ENCODE results near the gene DEXI. TPM values are rescaled to one million over a fixed set of nuclear protein-coding genes. Genes with fewer than 3 reads are reported as not detected.
"Not testable (repeated sequence)": the region's sequence is repeated elsewhere in the genome, so short reads cannot be mapped to it uniquely, and the experiment has no call there.

Gene DEXI
- total RNA-seq, 1 experiment from 2014 or later = 28.3 TPM

- no peaks in the 10 kb centered on the region for H3K27me3 ChIP-seq (ENCODE audit: insufficient read depth, low read length)
- H3K4me1 ChIP-seq (ENCODE audit: insufficient read depth, low read length) = no peaks in the 10 kb centered on the region
- no peaks in the 10 kb centered on the region for H3K79me2 ChIP-seq (ENCODE audit: insufficient read depth, low read length)
- no peaks in the 10 kb centered on the region for H3K9me3 Mint-ChIP-seq
- no peak overlapping the region for H3K4me3 Mint-ChIP-seq
- no peaks in the 10 kb centered on the region for H3K4me1 Mint-ChIP-seq
- H3K4ac ChIP-seq (ENCODE audit: low read depth, low read length) = no peak overlapping the region
- H4K5ac ChIP-seq (ENCODE audit: insufficient read length, low read depth, low read length) = no peak overlapping the region
- H3K9me3 ChIP-seq (ENCODE audit: control insufficient read depth, low read depth, low read length) = no peaks in the 10 kb centered on the region
- no peak for TF ChIP-seq CTCF (conservative IDR thresholded peaks at IDR 0.05)
- H4K91ac ChIP-seq (ENCODE audit: insufficient read length, low read depth, low read length) = no peak overlapping the region
- H3K18ac ChIP-seq (ENCODE audit: insufficient read length, low read depth, low read length) = no peak overlapping the region
- DNase-seq = no peak
- no peak overlapping the region for H2BK15ac ChIP-seq (ENCODE audit: low read depth, low read length)
- no peaks in the 10 kb centered on the region for H3K23me2 ChIP-seq (ENCODE audit: insufficient read length, low read depth, low read length, poor library complexity, severe bottlenecking)
- no peak overlapping the region; the same call in 1 of the 2 replicates for H3K14ac ChIP-seq (ENCODE audit: insufficient read depth, low read length)
- no peak overlapping the region for H4K8ac ChIP-seq (replicated peaks; ENCODE audit: insufficient read length, low read depth, low read length)
- no peaks in the 10 kb centered on the region for H3K27me3 Mint-ChIP-seq (ENCODE audit: low read depth)
- peaks cover 8 to 26% (median 20%) of the 10 kb centered on the region in 3 experiments for H3K36me3 Mint-ChIP-seq (ENCODE audit: insufficient read depth in 1 of 3, low read depth in 3 of 3)
- no peak overlapping the region for H3K23ac ChIP-seq (ENCODE audit: insufficient read length, low read depth, low read length)
- WGBS (ENCODE audit: extremely low coverage, insufficient read length, low lambda C conversion rate) = no CpG with 5 or more reads among the region's 15 CpGs
- no peak overlapping the region for H2BK120ac ChIP-seq (ENCODE audit: low read depth, low read length, poor library complexity, severe bottlenecking)
- H3K56ac ChIP-seq (ENCODE audit: insufficient read length, low read depth, low read length) = no peak overlapping the region
- H4K20me1 ChIP-seq (ENCODE audit: control insufficient read depth, insufficient read depth, insufficient read length) = no peaks in the 10 kb centered on the region
- H2AK5ac ChIP-seq (ENCODE audit: insufficient read length, low read length) = no peak overlapping the region
- no peak overlapping the region for H2BK12ac ChIP-seq (ENCODE audit: insufficient read length, low read depth, low read length)
- no peak overlapping the region for H2BK5ac ChIP-seq (ENCODE audit: insufficient read length, low read length)
- no peak overlapping the region for H3K27ac Mint-ChIP-seq
- no peak overlapping the region for H3K27ac ChIP-seq (ENCODE audit: insufficient read length, low read depth, low read length)
- H3K9ac ChIP-seq (ENCODE audit: extremely low read depth, insufficient read length, low read length) = no peak overlapping the region
- H2BK20ac ChIP-seq (ENCODE audit: low read depth, low read length, poor library complexity, severe bottlenecking) = no peak overlapping the region
- no peak overlapping the region for H2AFZ ChIP-seq (ENCODE audit: low read length)
- no peak overlapping the region for H3T11ph ChIP-seq (ENCODE audit: low read length)
- H3K79me1 ChIP-seq (ENCODE audit: insufficient read depth, low read depth, low read length, poor library complexity, severe bottlenecking) = no peaks in the 10 kb centered on the region
- H3K4me2 ChIP-seq (ENCODE audit: insufficient read depth, insufficient read length, low read length) = no peak overlapping the region
These were observed 12.2 kb downstream of the DEXI start for GRCh38 chr16:10929853-10930754.

- not testable (repeated sequence) for H2AFZ ChIP-seq (ENCODE audit: low read length); H2BK120ac ChIP-seq (ENCODE audit: low read depth, low read length, poor library complexity, severe bottlenecking); H4K91ac ChIP-seq (ENCODE audit: insufficient read length, low read depth, low read length); H3K27me3 ChIP-seq (ENCODE audit: insufficient read depth, low read length); H3K23ac ChIP-seq (ENCODE audit: insufficient read length, low read depth, low read length); DNase-seq; H3K4me1 Mint-ChIP-seq; H3K9me3 Mint-ChIP-seq; H2BK15ac ChIP-seq (ENCODE audit: low read depth, low read length); H2BK5ac ChIP-seq (ENCODE audit: insufficient read length, low read length); H3K27me3 Mint-ChIP-seq (ENCODE audit: low read depth); H3K79me2 ChIP-seq (ENCODE audit: insufficient read depth, low read length); H3K9me3 ChIP-seq (ENCODE audit: control insufficient read depth, low read depth, low read length); H4K8ac ChIP-seq (replicated peaks; ENCODE audit: insufficient read length, low read depth, low read length); H4K20me1 ChIP-seq (ENCODE audit: control insufficient read depth, insufficient read depth, insufficient read length); H3K4me1 ChIP-seq (ENCODE audit: insufficient read depth, low read length); H3K27ac ChIP-seq (ENCODE audit: insufficient read length, low read depth, low read length); H3T11ph ChIP-seq (ENCODE audit: low read length); H3K4me2 ChIP-seq (ENCODE audit: insufficient read depth, insufficient read length, low read length); H4K5ac ChIP-seq (ENCODE audit: insufficient read length, low read depth, low read length); H3K14ac ChIP-seq (ENCODE audit: insufficient read depth, low read length); H2AK5ac ChIP-seq (ENCODE audit: insufficient read length, low read length); H3K9ac ChIP-seq (ENCODE audit: extremely low read depth, insufficient read length, low read length); H2BK20ac ChIP-seq (ENCODE audit: low read depth, low read length, poor library complexity, severe bottlenecking); H3K23me2 ChIP-seq (ENCODE audit: insufficient read length, low read depth, low read length, poor library complexity, severe bottlenecking); H3K4ac ChIP-seq (ENCODE audit: low read depth, low read length); H3K56ac ChIP-seq (ENCODE audit: insufficient read length, low read depth, low read length); H3K18ac ChIP-seq (ENCODE audit: insufficient read length, low read depth, low read length); H2BK12ac ChIP-seq (ENCODE audit: insufficient read length, low read depth, low read length); H3K4me3 Mint-ChIP-seq; H3K79me1 ChIP-seq (ENCODE audit: insufficient read depth, low read depth, low read length, poor library complexity, severe bottlenecking)
- no CpG with 5 or more reads among the region's 12 CpGs for WGBS (ENCODE audit: extremely low coverage, insufficient read length, low lambda C conversion rate)
- Mint-ChIP-seq H3K36me3 (ENCODE audit: insufficient read depth in 1 of 3, low read depth in 3 of 3) (peaks cover 8 to 26% (median 20%) of the 10 kb centered on the region in 3 experiments), H3K27ac (peak overlapping the region in 1 of 3 experiments; percentile 61; a peak in 1 of 7 replicates)
These were observed 13.2 kb downstream of the DEXI start for GRCh38 chr16:10929097-10929496.

Data from H9 (cell line).